ENCODE results near the gene HMOX2.

Gene HMOX2

DNA sequence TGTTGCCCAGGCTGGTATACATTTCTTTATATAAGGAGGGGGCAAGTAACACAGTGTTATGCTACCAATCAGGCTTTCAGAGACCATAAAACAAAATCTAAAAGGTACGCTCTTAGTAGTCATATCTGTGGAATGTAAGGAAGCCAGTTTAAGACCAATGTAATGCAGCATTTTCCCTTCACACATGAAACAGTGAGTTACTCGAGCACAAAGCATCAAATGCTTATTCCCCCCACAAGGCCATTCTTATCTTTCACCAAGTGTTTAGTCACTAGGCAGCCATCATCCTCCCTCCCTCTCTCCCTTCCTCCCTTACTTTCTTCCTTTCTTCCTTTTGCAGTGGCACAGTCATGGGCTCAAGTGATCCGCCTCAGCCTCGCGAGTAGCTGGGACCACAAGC, 12.8 kb downstream of the HMOX2 start (continued):
- no peak for TF ChIP-seq PATZ1 (CRISPR knock-in tag; IDR thresholded peaks at IDR 0.05; ENCODE audit: borderline replicate concordance)
- TF ChIP-seq ZNF565 (CRISPR knock-in tag; conservative IDR thresholded peaks at IDR 0.05; ENCODE audit: low read depth) = no peak
- TF ChIP-seq PPARA (CRISPR knock-in tag; IDR thresholded peaks at IDR 0.05; ENCODE audit: borderline replicate concordance) = no peak
- no peak for TF ChIP-seq TOX (CRISPR knock-in tag; IDR thresholded peaks at IDR 0.05; ENCODE audit: borderline replicate concordance)

GRCh38 chr16:4491898-4492297, 15.7 kb downstream of the HMOX2 start:
- ATAC-seq = no peak
- no peak for TF ChIP-seq ISL1 (CRISPR knock-in tag; IDR thresholded peaks at IDR 0.05)
- no peak for TF ChIP-seq OSR1 (CRISPR knock-in tag; IDR thresholded peaks at IDR 0.05)
- no peak for TF ChIP-seq ARNTL (CRISPR knock-in tag; IDR thresholded peaks at IDR 0.05; ENCODE audit: borderline replicate concordance, low read depth)
- TF ChIP-seq, protein P1, sequence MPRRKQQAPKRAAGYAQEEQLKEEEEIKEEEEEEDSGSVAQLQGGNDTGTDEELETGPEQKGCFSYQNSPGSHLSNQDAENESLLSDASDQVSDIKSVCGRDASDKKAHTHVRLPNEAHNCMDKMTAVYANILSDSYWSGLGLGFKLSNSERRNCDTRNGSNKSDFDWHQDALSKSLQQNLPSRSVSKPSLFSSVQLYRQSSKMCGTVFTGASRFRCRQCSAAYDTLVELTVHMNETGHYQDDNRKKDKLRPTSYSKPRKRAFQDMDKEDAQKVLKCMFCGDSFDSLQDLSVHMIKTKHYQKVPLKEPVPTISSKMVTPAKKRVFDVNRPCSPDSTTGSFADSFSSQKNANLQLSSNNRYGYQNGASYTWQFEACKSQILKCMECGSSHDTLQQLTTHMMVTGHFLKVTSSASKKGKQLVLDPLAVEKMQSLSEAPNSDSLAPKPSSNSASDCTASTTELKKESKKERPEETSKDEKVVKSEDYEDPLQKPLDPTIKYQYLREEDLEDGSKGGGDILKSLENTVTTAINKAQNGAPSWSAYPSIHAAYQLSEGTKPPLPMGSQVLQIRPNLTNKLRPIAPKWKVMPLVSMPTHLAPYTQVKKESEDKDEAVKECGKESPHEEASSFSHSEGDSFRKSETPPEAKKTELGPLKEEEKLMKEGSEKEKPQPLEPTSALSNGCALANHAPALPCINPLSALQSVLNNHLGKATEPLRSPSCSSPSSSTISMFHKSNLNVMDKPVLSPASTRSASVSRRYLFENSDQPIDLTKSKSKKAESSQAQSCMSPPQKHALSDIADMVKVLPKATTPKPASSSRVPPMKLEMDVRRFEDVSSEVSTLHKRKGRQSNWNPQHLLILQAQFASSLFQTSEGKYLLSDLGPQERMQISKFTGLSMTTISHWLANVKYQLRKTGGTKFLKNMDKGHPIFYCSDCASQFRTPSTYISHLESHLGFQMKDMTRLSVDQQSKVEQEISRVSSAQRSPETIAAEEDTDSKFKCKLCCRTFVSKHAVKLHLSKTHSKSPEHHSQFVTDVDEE (CRISPR knock-in tag; IDR thresholded peaks at IDR 0.05) = no peak
- TF ChIP-seq ZNF8 (CRISPR knock-in tag; IDR thresholded peaks at IDR 0.05) = no peak
- no peak for TF ChIP-seq ZFP3 (CRISPR knock-in tag; IDR thresholded peaks at IDR 0.05)

- TF ChIP-seq TCF4 (CRISPR knock-in tag; IDR thresholded peaks at IDR 0.05; ENCODE audit: borderline replicate concordance) (no peak), GLIS3 (CRISPR knock-in tag; IDR thresholded peaks at IDR 0.05) (no peak), ZC3H10 (CRISPR knock-in tag; IDR thresholded peaks at IDR 0.05) (no peak), CREB5 (CRISPR knock-in tag; IDR thresholded peaks at IDR 0.05; ENCODE audit: low read depth) (no peak), BACH2 (CRISPR knock-in tag; IDR thresholded peaks at IDR 0.05; ENCODE audit: borderline replicate concordance) (no peak)
- peak; percentile 87 for ATAC-seq
These were observed 18.7 kb downstream of the HMOX2 start for GRCh38 chr16:4494746-4495490.

- no peak for ATAC-seq
- no peak for TF ChIP-seq ZFP30 (CRISPR knock-in tag; IDR thresholded peaks at IDR 0.05)
- no peak for TF ChIP-seq SNAI2 (CRISPR knock-in tag; IDR thresholded peaks at IDR 0.05)
- TF ChIP-seq ARNTL (CRISPR knock-in tag; IDR thresholded peaks at IDR 0.05; ENCODE audit: borderline replicate concordance, low read depth) = no peak
- TF ChIP-seq TOX (CRISPR knock-in tag; IDR thresholded peaks at IDR 0.05; ENCODE audit: borderline replicate concordance) = no peak
- TF ChIP-seq POU6F1 (CRISPR knock-in tag; IDR thresholded peaks at IDR 0.05; ENCODE audit: borderline replicate concordance, low read depth) = no peak
- no peak for TF ChIP-seq ISL1 (CRISPR knock-in tag; IDR thresholded peaks at IDR 0.05)
- no peak for TF ChIP-seq CSDC2 (CRISPR knock-in tag; IDR thresholded peaks at IDR 0.05)
- no peak for TF ChIP-seq PPARA (CRISPR knock-in tag; IDR thresholded peaks at IDR 0.05; ENCODE audit: borderline replicate concordance)
- no peak for TF ChIP-seq RARB (CRISPR knock-in tag; IDR thresholded peaks at IDR 0.05)
- no peak for TF ChIP-seq TCF4 (CRISPR knock-in tag; IDR thresholded peaks at IDR 0.05; ENCODE audit: borderline replicate concordance)
- no peak for TF ChIP-seq OSR1 (CRISPR knock-in tag; IDR thresholded peaks at IDR 0.05)
- no peak for TF ChIP-seq ZFP3 (CRISPR knock-in tag; IDR thresholded peaks at IDR 0.05)
- no peak for TF ChIP-seq ZNF8 (CRISPR knock-in tag; IDR thresholded peaks at IDR 0.05)
- no peak for TF ChIP-seq ESRRG (CRISPR knock-in tag; IDR thresholded peaks at IDR 0.05)
These were observed 19.6 kb downstream of the HMOX2 start for GRCh38 chr16:4495766-4496165.

All from SK-N-SH treated with all-trans-retinoic acid at 6 μM for 48 hours (cell line).